DOHH2 (cell line): ENCODE data around the gene FAU.
A peak's percentile ranks its signal among the peaks of the same experiment; 100 is the strongest.

Experiments used
- H3F3A ChIP-seq: fragments of 200-600 bp; sonication (generic), shearing (Covaris generic); 2 replicates; pipeline ENCODE4 v1.6.0; 2016; ENCODE audit warnings: antibody characterized with exemption, mild to moderate bottlenecking; ENCODE audit not compliant: control insufficient read depth, insufficient read depth
- H3K27ac ChIP-seq: fragments of 200-600 bp; sonication (generic); 2 replicates; pipeline ENCODE4 v1.5.1; 2014; ENCODE audit warnings: low read depth, mild to moderate bottlenecking, low read length, moderate library complexity
- H3K27me3 ChIP-seq: fragments of 200-600 bp; sonication (generic); 2 replicates; pipeline ENCODE4 v1.6.1; 2014; ENCODE audit warnings: mild to moderate bottlenecking, low read length, mixed read lengths; ENCODE audit not compliant: control insufficient read depth
- H3K36me3 ChIP-seq: fragments of 200-600 bp; sonication (generic); 2 replicates; pipeline ENCODE4 v1.6.1; 2014; ENCODE audit warnings: mild to moderate bottlenecking, low read length, moderate library complexity, mixed read lengths; ENCODE audit not compliant: control insufficient read depth
- H3K4me1 ChIP-seq: fragments of 200-600 bp; sonication (generic); 2 replicates; pipeline ENCODE4 v1.6.1; 2014; ENCODE audit warnings: mild to moderate bottlenecking, low read length, mixed read lengths; ENCODE audit not compliant: control insufficient read depth
- H3K4me2 ChIP-seq: fragments of 200-600 bp; sonication (generic); 2 replicates; pipeline ENCODE4 v1.6.0; 2014; ENCODE audit warnings: mild to moderate bottlenecking, low read length, moderate library complexity
- H3K4me3 ChIP-seq: fragments of 200-600 bp; sonication (generic); 2 replicates; pipeline ENCODE4 v1.5.1; 2014; ENCODE audit warnings: mild to moderate bottlenecking, low read length, mixed read lengths
- H3K79me2 ChIP-seq: fragments of 200-600 bp; sonication (generic); 2 replicates; pipeline ENCODE4 v1.6.1; 2014; ENCODE audit warnings: mild to moderate bottlenecking, low read length, mixed read lengths; ENCODE audit not compliant: control insufficient read depth
- H3K9me2 ChIP-seq: fragments of 200-600 bp; sonication (generic); replicated peaks from 2 replicates; pipeline ENCODE4 v1.6.1; 2014; ENCODE audit warnings: mild to moderate bottlenecking, low read length, mixed read lengths; ENCODE audit not compliant: control insufficient read depth
- H3K9me3 ChIP-seq: fragments of 200-600 bp; sonication (generic); 2 replicates; pipeline ENCODE4 v1.6.1; 2014; ENCODE audit warnings: antibody characterized with exemption, low read length, mixed read lengths; ENCODE audit not compliant: control insufficient read depth, insufficient read depth
- H4K20me1 ChIP-seq: fragments of 200-600 bp; sonication (generic); 2 replicates; pipeline ENCODE4 v1.6.0; 2014; ENCODE audit warnings: low read depth, mild to moderate bottlenecking, antibody characterized with exemption, low read length, moderate library complexity; ENCODE audit not compliant: control insufficient read depth, insufficient read depth
- EZH2phosphoT487 ChIP-seq: fragments of 200-600 bp; sonication (generic); IDR thresholded peaks from 2 replicates; pipeline ENCODE4 v1.6.1; 2017; ENCODE audit warnings: borderline replicate concordance, mild to moderate bottlenecking, antibody characterized with exemption, low read length, moderate library complexity, mixed read lengths
- TF ChIP-seq, protein P1 (sequence below): fragments of 200-600 bp; sonication (generic); IDR thresholded peaks from one replicate; pipeline ENCODE4 v1.5.1; 2014; ENCODE audit warnings: antibody characterized with exemption, mild to moderate bottlenecking, low read depth, low read length; ENCODE audit not compliant: poor library complexity, severe bottlenecking

FAU gene

GRCh38 chr11:65132238-65132987, 10.5 kb upstream of the FAU start:
- Histone ChIP-seq H3K27ac (peak overlapping the region; percentile 100), H3K4me3 (peak overlapping the region; percentile 99), H3F3A (peaks cover 56% of the 10 kb centered on the region), H3K9me3 (no peaks in the 10 kb centered on the region), H4K20me1 (peaks cover 23% of the 10 kb centered on the region; the same call in 1 of the 2 replicates), H3K36me3 (peaks cover 67% of the 10 kb centered on the region), H3K4me2 (peak overlapping the region; percentile 99), H3K9me2 (no peaks in the 10 kb centered on the region), H3K27me3 (no peaks in the 10 kb centered on the region), H3K79me2 (peaks cover 58% of the 10 kb centered on the region), H3K4me1 (peaks cover 57% of the 10 kb centered on the region)
- TF ChIP-seq, protein P1, sequence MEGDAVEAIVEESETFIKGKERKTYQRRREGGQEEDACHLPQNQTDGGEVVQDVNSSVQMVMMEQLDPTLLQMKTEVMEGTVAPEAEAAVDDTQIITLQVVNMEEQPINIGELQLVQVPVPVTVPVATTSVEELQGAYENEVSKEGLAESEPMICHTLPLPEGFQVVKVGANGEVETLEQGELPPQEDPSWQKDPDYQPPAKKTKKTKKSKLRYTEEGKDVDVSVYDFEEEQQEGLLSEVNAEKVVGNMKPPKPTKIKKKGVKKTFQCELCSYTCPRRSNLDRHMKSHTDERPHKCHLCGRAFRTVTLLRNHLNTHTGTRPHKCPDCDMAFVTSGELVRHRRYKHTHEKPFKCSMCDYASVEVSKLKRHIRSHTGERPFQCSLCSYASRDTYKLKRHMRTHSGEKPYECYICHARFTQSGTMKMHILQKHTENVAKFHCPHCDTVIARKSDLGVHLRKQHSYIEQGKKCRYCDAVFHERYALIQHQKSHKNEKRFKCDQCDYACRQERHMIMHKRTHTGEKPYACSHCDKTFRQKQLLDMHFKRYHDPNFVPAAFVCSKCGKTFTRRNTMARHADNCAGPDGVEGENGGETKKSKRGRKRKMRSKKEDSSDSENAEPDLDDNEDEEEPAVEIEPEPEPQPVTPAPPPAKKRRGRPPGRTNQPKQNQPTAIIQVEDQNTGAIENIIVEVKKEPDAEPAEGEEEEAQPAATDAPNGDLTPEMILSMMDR, result no peak
- no peak for TF ChIP-seq EZH2phosphoT487

DNA sequence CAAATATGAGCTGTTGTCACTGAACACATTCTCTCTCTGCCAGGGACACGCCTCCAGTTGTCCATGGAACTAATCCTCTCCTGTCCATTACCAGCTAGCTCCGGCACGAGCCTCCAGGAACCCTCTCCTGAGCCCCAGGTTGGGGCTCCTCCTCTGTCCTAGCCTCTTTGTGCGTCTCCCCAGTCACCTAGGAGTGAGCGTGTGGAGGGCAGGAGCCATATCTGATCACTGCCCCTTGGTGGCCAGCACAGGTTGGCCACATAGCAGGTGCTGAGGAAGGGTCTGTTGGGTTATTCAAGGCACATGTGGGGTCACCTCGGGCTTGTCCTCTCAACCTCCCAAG, 9.9 kb upstream of the FAU start:
- no peaks in the 10 kb centered on the region for H3K27me3 ChIP-seq
- TF ChIP-seq, protein P1, result no peak
- H3F3A ChIP-seq, result peaks cover 62% of the 10 kb centered on the region
- peaks cover 23% of the 10 kb centered on the region; the same call in 1 of the 2 replicates for H4K20me1 ChIP-seq
- H3K4me1 ChIP-seq, result peaks cover 56% of the 10 kb centered on the region
- peak overlapping the region; percentile 99 for H3K4me2 ChIP-seq
- H3K9me3 ChIP-seq, result no peaks in the 10 kb centered on the region
- H3K9me2 ChIP-seq, result no peaks in the 10 kb centered on the region
- peaks cover 58% of the 10 kb centered on the region for H3K79me2 ChIP-seq
- peak overlapping the region; percentile 99 for H3K4me3 ChIP-seq
- H3K27ac ChIP-seq, result peak overlapping the region; percentile 100
- peaks cover 72% of the 10 kb centered on the region for H3K36me3 ChIP-seq

DNA sequence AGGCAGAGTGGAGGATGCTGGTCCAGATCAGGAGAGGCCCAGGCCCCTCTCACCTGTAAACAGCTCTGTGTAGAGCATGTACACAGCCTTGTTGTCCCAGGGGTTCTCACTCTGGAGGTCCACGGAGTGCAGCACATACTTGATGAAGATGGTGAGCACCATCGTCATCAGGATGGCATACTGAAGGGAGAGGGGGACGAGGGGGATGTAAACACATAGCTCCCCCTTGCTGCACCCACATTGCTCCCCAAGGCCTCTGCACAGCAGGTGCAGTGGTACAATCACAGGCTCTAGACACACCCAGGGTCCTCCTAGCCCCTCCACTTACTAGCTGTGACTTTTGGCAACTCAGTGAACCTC, 9.5 kb upstream of the FAU start:
- TF ChIP-seq, protein P1, result no peak
- no peak for TF ChIP-seq EZH2phosphoT487

More for the DNA sequence above, 9.5 kb upstream of the FAU start:
- peaks cover 77% of the 10 kb centered on the region for H3K36me3 ChIP-seq
- peaks cover 52% of the 10 kb centered on the region for H3K4me1 ChIP-seq
- peak overlapping the region; percentile 100 for H3K27ac ChIP-seq
- no peaks in the 10 kb centered on the region for H3K27me3 ChIP-seq
- peak overlapping the region; percentile 99 for H3K4me3 ChIP-seq
- H3K9me2 ChIP-seq, result no peaks in the 10 kb centered on the region
- no peaks in the 10 kb centered on the region for H3K9me3 ChIP-seq
- peaks cover 66% of the 10 kb centered on the region for H3F3A ChIP-seq
- peak overlapping the region; percentile 99 for H3K4me2 ChIP-seq
- H4K20me1 ChIP-seq, result peaks cover 23% of the 10 kb centered on the region; the same call in 1 of the 2 replicates
- H3K79me2 ChIP-seq, result peaks cover 58% of the 10 kb centered on the region
